KMS-11 (cell line): Measurements from ENCODE around the gene SCFD2.

ENCODE experiments used
- H2AFZ ChIP-seq: fragments of 200-600 bp; sonication (generic); 2 replicates; pipeline ENCODE4 v1.6.1; 2016; ENCODE audit warnings: antibody characterized with exemption, mixed run types, low read depth
- H3K27ac ChIP-seq: fragments of 200-600 bp; sonication (generic); 2 replicates; pipeline ENCODE4 v1.6.1; 2016; ENCODE audit warnings: mild to moderate bottlenecking, mixed run types
- H3K27me3 ChIP-seq: fragments of 200-600 bp; sonication (generic); 2 replicates; pipeline ENCODE4 v1.6.1; 2017; ENCODE audit warnings: mild to moderate bottlenecking, low read depth, mixed run types, moderate library complexity; ENCODE audit not compliant: insufficient read depth
- H3K36me3 ChIP-seq: fragments of 200-600 bp; sonication (generic); 2 replicates; pipeline ENCODE4 v1.6.1; 2017; ENCODE audit warnings: mild to moderate bottlenecking, mixed run types; ENCODE audit not compliant: insufficient read depth
- H3K4me1 ChIP-seq: fragments of 200-600 bp; sonication (generic); 2 replicates; pipeline ENCODE4 v1.6.1; 2016; ENCODE audit warnings: mild to moderate bottlenecking, low read depth, mixed run types; ENCODE audit not compliant: poor library complexity, severe bottlenecking
- H3K4me2 ChIP-seq: fragments of 200-600 bp; sonication (generic); 2 replicates; pipeline ENCODE4 v1.7.0; 2016; ENCODE audit warnings: mild to moderate bottlenecking, mixed run types
- H3K4me3 ChIP-seq: fragments of 200-600 bp; sonication (generic); IDR thresholded peaks from 2 replicates; pipeline ENCODE4 v1.6.1; 2017; ENCODE audit warnings: low read depth, low read length, mixed read lengths; ENCODE audit not compliant: insufficient read depth
- H3K79me2 ChIP-seq: fragments of 200-600 bp; sonication (generic); 2 replicates; pipeline ENCODE4 v1.6.1; 2016; ENCODE audit warnings: low read depth, mixed run types; ENCODE audit not compliant: insufficient read depth
- H3K9ac ChIP-seq: fragments of 200-600 bp; sonication (generic); 2 replicates; pipeline ENCODE4 v1.6.1; 2016; ENCODE audit warnings: mild to moderate bottlenecking, mixed run types
- H4K20me1 ChIP-seq: fragments of 200-600 bp; sonication (generic); 2 replicates; pipeline ENCODE4 v1.6.1; 2016; ENCODE audit warnings: mild to moderate bottlenecking, mixed run types; ENCODE audit not compliant: insufficient read depth
- CTCF ChIP-seq: fragments of 200-600 bp; sonication (generic); conservative IDR thresholded peaks from 2 replicates; pipeline ENCODE4 v1.6.1; 2017; ENCODE audit warnings: low read depth, mild to moderate bottlenecking, antibody characterized with exemption, low read length, moderate library complexity, mixed read lengths

SCFD2 gene

GRCh38 chr4:53044651-53044960 lies 321.3 kb downstream of the SCFD2 start:
- Histone ChIP-seq H3K36me3 (no peaks in the 10 kb centered on the region), H3K9ac (no peak overlapping the region), H2AFZ (no peak overlapping the region), H3K79me2 (no peaks in the 10 kb centered on the region), H3K4me2 (no peak overlapping the region), H4K20me1 (no peaks in the 10 kb centered on the region), H3K27ac (no peak overlapping the region), H3K4me1 (no peaks in the 10 kb centered on the region), H3K27me3 (no peaks in the 10 kb centered on the region), H3K4me3 (no peak overlapping the region)
- TF ChIP-seq CTCF = no peak

GRCh38 chr4:53043891-53044650 lies 321.8 kb downstream of the SCFD2 start:
- no peaks in the 10 kb centered on the region for H4K20me1 ChIP-seq
- H2AFZ ChIP-seq = no peak overlapping the region
- H3K4me3 ChIP-seq = no peak overlapping the region
- H3K36me3 ChIP-seq = no peaks in the 10 kb centered on the region
- no peak overlapping the region for H3K27ac ChIP-seq
- H3K4me2 ChIP-seq = no peak overlapping the region
- no peak overlapping the region for H3K9ac ChIP-seq
- TF ChIP-seq CTCF = no peak
- no peaks in the 10 kb centered on the region for H3K79me2 ChIP-seq
- no peaks in the 10 kb centered on the region for H3K4me1 ChIP-seq
- no peaks in the 10 kb centered on the region for H3K27me3 ChIP-seq

- TF ChIP-seq CTCF = no peak
- Histone ChIP-seq H3K4me1 (no peaks in the 10 kb centered on the region), H3K27ac (no peak overlapping the region), H3K36me3 (no peaks in the 10 kb centered on the region), H3K4me3 (no peak overlapping the region), H2AFZ (no peak overlapping the region), H3K4me2 (no peak overlapping the region), H3K79me2 (no peaks in the 10 kb centered on the region), H4K20me1 (no peaks in the 10 kb centered on the region), H3K9ac (no peak overlapping the region), H3K27me3 (no peaks in the 10 kb centered on the region)
These were observed 322.8 kb downstream of the SCFD2 start for GRCh38 chr4:53043055-53043454.

GRCh38 chr4:53040851-53041250 lies 325.0 kb downstream of the SCFD2 start:
- Histone ChIP-seq H2AFZ (no peak overlapping the region), H3K27ac (no peak overlapping the region), H3K4me2 (no peak overlapping the region), H3K79me2 (no peaks in the 10 kb centered on the region), H3K27me3 (no peaks in the 10 kb centered on the region), H3K4me1 (no peaks in the 10 kb centered on the region), H3K36me3 (no peaks in the 10 kb centered on the region), H3K4me3 (no peak overlapping the region), H3K9ac (no peak overlapping the region), H4K20me1 (no peaks in the 10 kb centered on the region)
- TF ChIP-seq CTCF = no peak
